MM.1S (cell line): ENCODE results near the gene TMEM198.

ENCODE experiments used
- CTCF ChIP-seq: fragments of 300-600 bp; sonication (generic); IDR thresholded peaks from 2 replicates; pipeline ENCODE4 v1.5.1; 2016; ENCODE audit warnings: antibody characterized with exemption, low read length, mixed read lengths
- EZH2 ChIP-seq: fragments of 300-600 bp; sonication (generic); optimal IDR thresholded peaks from 2 replicates; pipeline ENCODE3; 2017; ENCODE audit warnings: low read depth, mild to moderate bottlenecking, antibody characterized with exemption, low read length, mixed read lengths
- EZH2phosphoT487 ChIP-seq: fragments of 300-600 bp; sonication (generic); IDR thresholded peaks from 2 replicates; pipeline ENCODE4 v1.6.1; 2018; ENCODE audit warnings: antibody characterized with exemption, low read length

GRCh38 chr2:219560037-219560892, 16.4 kb downstream of the TMEM198 start:
- TF ChIP-seq EZH2 (no peak), CTCF (peak; percentile 45), EZH2phosphoT487 (no peak)
